GM13976 (cell line): ENCODE measurements around the gene C16orf86.

Experiments used
- DNase-seq: peaks from one replicate; pipeline ENCODE4 v3.0.0; 2012; ENCODE audit warnings: low spot score
- CTCF ChIP-seq: IDR thresholded peaks from 2 replicates; pipeline ENCODE4 v1.5.1; 2012; ENCODE audit warnings: borderline replicate concordance, mild to moderate bottlenecking; ENCODE audit not compliant: insufficient read depth; ENCODE audit errors: extremely low read depth, missing control alignments, control extremely low read depth
- in situ Hi-C: fragments of 300-500 bp; cut with MboI; formaldehyde crosslinking; loops from one replicate; pipeline ENCODE4 v1.12.0; 2022; ENCODE audit warnings: low sequenced_read_pairs, mixed read lengths, inconsistent platforms; ENCODE audit not compliant: unreplicated experiment

The C16orf86 gene

GRCh38 chr16:67667453-67667816 is 821 bp downstream of the C16orf86 start:
- TF ChIP-seq CTCF: no peak
- DNase-seq: no peak
- in situ Hi-C loops: no loop called here

GRCh38 chr16:67667817-67668494 is 1.3 kb downstream of the C16orf86 start:
- peak; percentile 94 for DNase-seq
- TF ChIP-seq CTCF: peak; percentile 88
- in situ Hi-C loops: no loop called here

- DNase-seq: no peak
- peak; percentile 16 for TF ChIP-seq CTCF
- in situ Hi-C loops: no loop called here
Measured at GRCh38 chr16:67668495-67669157, 2.0 kb downstream of the C16orf86 start.

- in situ Hi-C loops: loop anchor here (10.0 kb wide), 1 partner anchor 255 kb away; no protein-coding TSS in a partner anchor
- TF ChIP-seq CTCF: no peak
- DNase-seq: no peak
Measured at GRCh38 chr16:67669499-67670101, 3.0 kb downstream of the C16orf86 start.

- no peak for DNase-seq
- TF ChIP-seq CTCF: no peak
- in situ Hi-C loops: loop anchor here (10.0 kb wide), 1 partner anchor 252 kb away; no protein-coding TSS in a partner anchor
Measured at GRCh38 chr16:67672306-67672705, 5.7 kb downstream of the C16orf86 start.

- in situ Hi-C loops: loop anchor here (10.0 kb wide), 1 partner anchor 252 kb away; no protein-coding TSS in a partner anchor
- DNase-seq: peak; percentile 88
- TF ChIP-seq CTCF: peak; percentile 86
Measured at GRCh38 chr16:67672739-67673662, 6.4 kb downstream of the C16orf86 start.
